H9 (cell line): ENCODE results near the gene NKAIN1. TPM values are rescaled to one million over a fixed set of nuclear protein-coding genes. Genes with fewer than 3 reads are reported as not detected.

Experiments used
- DNase-seq: peaks from one replicate; pipeline ENCODE4 v3.0.0-alpha.2; 2017
- H2AFZ ChIP-seq: one replicate; pipeline ENCODE4 v1.6.1; 2013; ENCODE audit warnings: mild to moderate bottlenecking, low read length, control low read depth, moderate library complexity
- H2AK5ac ChIP-seq: 2 replicates; pipeline ENCODE4 v1.6.1; 2013; ENCODE audit warnings: low read length, control low read depth, mixed read lengths; ENCODE audit not compliant: insufficient read length
- H2BK120ac ChIP-seq: one replicate; pipeline ENCODE4 v1.6.1; 2013; ENCODE audit warnings: low read depth, mild to moderate bottlenecking, low read length, control low read depth, inconsistent platforms; ENCODE audit not compliant: poor library complexity, severe bottlenecking
- H2BK12ac ChIP-seq: 2 replicates; pipeline ENCODE4 v1.6.1; 2013; ENCODE audit warnings: low read length, control low read depth, mixed read lengths, low read depth; ENCODE audit not compliant: insufficient read length
- H2BK15ac ChIP-seq: 2 replicates; pipeline ENCODE4 v1.6.1; 2013; ENCODE audit warnings: low read depth, low read length, control low read depth
- H2BK20ac ChIP-seq: one replicate; pipeline ENCODE4 v1.6.1; 2013; ENCODE audit warnings: low read depth, mild to moderate bottlenecking, low read length, control low read depth, inconsistent platforms; ENCODE audit not compliant: poor library complexity, severe bottlenecking
- H2BK5ac ChIP-seq: 2 replicates; pipeline ENCODE4 v1.6.1; 2013; ENCODE audit warnings: low read length, control low read depth, mixed read lengths; ENCODE audit not compliant: insufficient read length
- H3K14ac ChIP-seq: 2 replicates; pipeline ENCODE4 v1.6.1; 2013; ENCODE audit warnings: low read length, control low read depth; ENCODE audit not compliant: insufficient read depth
- H3K18ac ChIP-seq: 2 replicates; pipeline ENCODE4 v1.6.1; 2013; ENCODE audit warnings: low read depth, mild to moderate bottlenecking, mixed read lengths, low read length, control low read depth; ENCODE audit not compliant: insufficient read length
- H3K23ac ChIP-seq: 2 replicates; pipeline ENCODE4 v1.6.1; 2013; ENCODE audit warnings: low read length, control low read depth, mixed read lengths, low read depth; ENCODE audit not compliant: insufficient read length
- H3K23me2 ChIP-seq: 2 replicates; pipeline ENCODE4 v1.6.1; 2013; ENCODE audit warnings: low read depth, mild to moderate bottlenecking, mixed read lengths, low read length, control low read depth; ENCODE audit not compliant: insufficient read length, poor library complexity, severe bottlenecking
- H3K27ac ChIP-seq: 2 replicates; pipeline ENCODE4 v1.5.1; 2013; ENCODE audit warnings: low read length, control low read depth, mixed read lengths, low read depth; ENCODE audit not compliant: insufficient read length
- H3K27me3 ChIP-seq: 2 replicates; pipeline ENCODE4 v1.6.1; 2013; ENCODE audit warnings: low read length, control low read depth, inconsistent platforms; ENCODE audit not compliant: insufficient read depth
- H3K4ac ChIP-seq: 2 replicates; pipeline ENCODE4 v1.6.1; 2013; ENCODE audit warnings: low read depth, mild to moderate bottlenecking, control low read depth, inconsistent platforms, low read length, moderate library complexity
- H3K4me1 ChIP-seq: 2 replicates; pipeline ENCODE4 v1.6.1; 2013; ENCODE audit warnings: low read length, control low read depth, inconsistent platforms; ENCODE audit not compliant: insufficient read depth
- H3K4me2 ChIP-seq: 2 replicates; pipeline ENCODE4 v1.6.1; 2013; ENCODE audit warnings: low read length, control low read depth, mixed read lengths; ENCODE audit not compliant: insufficient read length, insufficient read depth
- H3K56ac ChIP-seq: 2 replicates; pipeline ENCODE4 v1.6.1; 2013; ENCODE audit warnings: low read depth, mild to moderate bottlenecking, mixed read lengths, low read length, control low read depth; ENCODE audit not compliant: insufficient read length
- H3K79me1 ChIP-seq: 2 replicates; pipeline ENCODE4 v1.6.1; 2013; ENCODE audit warnings: low read depth, mild to moderate bottlenecking, moderate library complexity, low read length, control low read depth, inconsistent platforms; ENCODE audit not compliant: insufficient read depth, poor library complexity, severe bottlenecking
- H3K79me2 ChIP-seq: 2 replicates; pipeline ENCODE4 v1.6.1; 2013; ENCODE audit warnings: low read length, control low read depth, inconsistent platforms; ENCODE audit not compliant: insufficient read depth
- H3K9ac ChIP-seq: 2 replicates; pipeline ENCODE4 v1.6.1; 2013; ENCODE audit warnings: low read length, control low read depth, mixed read lengths; ENCODE audit not compliant: insufficient read length; ENCODE audit errors: extremely low read depth
- H3K9me3 ChIP-seq: one replicate; pipeline ENCODE4 v1.6.1; 2013; ENCODE audit warnings: low read depth, low read length, inconsistent platforms; ENCODE audit not compliant: control insufficient read depth
- H3T11ph ChIP-seq: one replicate; pipeline ENCODE4 v1.6.1; 2013; ENCODE audit warnings: mild to moderate bottlenecking, low read length, control low read depth, inconsistent platforms
- H4K20me1 ChIP-seq: one replicate; pipeline ENCODE4 v1.6.1; 2013; ENCODE audit not compliant: control insufficient read depth, insufficient read length, insufficient read depth
- H4K5ac ChIP-seq: 2 replicates; pipeline ENCODE4 v1.6.1; 2013; ENCODE audit warnings: low read depth, mild to moderate bottlenecking, mixed read lengths, low read length, control low read depth; ENCODE audit not compliant: insufficient read length
- H4K8ac ChIP-seq: replicated peaks from 2 replicates; pipeline ENCODE4 v1.6.1; 2013; ENCODE audit warnings: low read length, control low read depth, mixed read lengths, low read depth; ENCODE audit not compliant: insufficient read length
- H4K91ac ChIP-seq: 2 replicates; pipeline ENCODE4 v1.6.1; 2013; ENCODE audit warnings: low read depth, mild to moderate bottlenecking, moderate library complexity, mixed read lengths, low read length, control low read depth; ENCODE audit not compliant: insufficient read length
- H3K27ac Mint-ChIP-seq, 3 experiments: 2 replicates in 2 of 3; 3 replicates in 1 of 3; pipeline ENCODE4 v1.8.0; 2020 to 2021; ENCODE audit warnings: mixed read lengths in 3 of 3, mild to moderate bottlenecking in 1 of 3, moderate library complexity in 1 of 3
- H3K27me3 Mint-ChIP-seq: 2 replicates; pipeline ENCODE4 v1.8.0; 2021; ENCODE audit warnings: low read depth, mild to moderate bottlenecking, moderate library complexity, mixed read lengths
- H3K36me3 Mint-ChIP-seq, 3 experiments: 2 replicates in 2 of 3; 3 replicates in 1 of 3; pipeline ENCODE4 v1.8.0; 2020 to 2021; ENCODE audit warnings: low read depth in 3 of 3, mixed read lengths in 3 of 3; ENCODE audit not compliant: insufficient read depth in 1 of 3
- H3K4me1 Mint-ChIP-seq, 2 experiments: 2 replicates each; pipeline ENCODE4 v1.8.0; 2020; ENCODE audit warnings: mixed read lengths in 2 of 2
- H3K4me3 Mint-ChIP-seq, 2 experiments: 2 replicates in 1 of 2; 3 replicates in 1 of 2; pipeline ENCODE4 v1.8.0; 2020 to 2021; ENCODE audit warnings: mild to moderate bottlenecking in 2 of 2, mixed read lengths in 2 of 2, moderate library complexity in 1 of 2
- H3K9me3 Mint-ChIP-seq, 2 experiments: 2 replicates in 1 of 2; 3 replicates in 1 of 2; pipeline ENCODE4 v1.8.0; 2020; ENCODE audit warnings: mild to moderate bottlenecking in 2 of 2, mixed read lengths in 2 of 2, moderate library complexity in 1 of 2
- CTCF ChIP-seq: fragments of 200-600 bp; sonication (generic); conservative IDR thresholded peaks from 3 replicates; pipeline ENCODE4 v1.8.0; 2021; ENCODE audit warnings: antibody characterized with exemption, mild to moderate bottlenecking
- WGBS: extraction: QIAGEN DNeasy Blood & Tissue Kit; methylation state at CpG from one replicate; pipeline ENCODE4 v1.1.7; 2013; ENCODE audit warnings: missing lambda C conversion rate, low lambda C conversion rate, mixed read lengths; ENCODE audit not compliant: insufficient read length; ENCODE audit errors: extremely low coverage; 5-methylcytosine and 5-hydroxymethylcytosine counted together
- total RNA-seq: library from RNA; stranded (reverse); gene quantifications from 2 replicates; pipeline ENCODE4 v1.2.1, GENCODE V29; 2021

NKAIN1 gene
- total RNA-seq, 1 experiment from 2014 or later: 25.6 TPM

GRCh38 chr1:31266547-31266946, 26.9 kb upstream of the NKAIN1 start:
- no peaks in the 10 kb centered on the region for H3K79me2 ChIP-seq
- H3T11ph ChIP-seq: no peak overlapping the region
- H3K9ac ChIP-seq: no peak overlapping the region
- H2AK5ac ChIP-seq: no peak overlapping the region
- peak overlapping the region in 1 of 3 experiments; percentile 32; a peak in 1 of 7 replicates for H3K27ac Mint-ChIP-seq
- no peak overlapping the region for H3K4me3 Mint-ChIP-seq
- no peak overlapping the region for H2BK5ac ChIP-seq
- no peak overlapping the region for H3K18ac ChIP-seq
- H3K79me1 ChIP-seq: no peaks in the 10 kb centered on the region
- no peak overlapping the region for H3K4ac ChIP-seq
- no peaks in the 10 kb centered on the region for H3K9me3 Mint-ChIP-seq
- no peaks in the 10 kb centered on the region for H3K27me3 Mint-ChIP-seq
- no peak overlapping the region for H4K5ac ChIP-seq
- H3K23ac ChIP-seq: no peak overlapping the region
- no peak for TF ChIP-seq CTCF
- H3K4me2 ChIP-seq: no peak overlapping the region
- H2AFZ ChIP-seq: no peak overlapping the region
- no peaks in the 10 kb centered on the region for H3K9me3 ChIP-seq
- H3K56ac ChIP-seq: no peak overlapping the region
- no peaks in the 10 kb centered on the region for H4K20me1 ChIP-seq
- no peaks in the 10 kb centered on the region for H3K4me1 Mint-ChIP-seq
- H4K8ac ChIP-seq: no peak overlapping the region
- DNase-seq: no peak
- no peak overlapping the region for H3K27ac ChIP-seq
- H2BK15ac ChIP-seq: no peak overlapping the region
- no peaks in the 10 kb centered on the region for H3K4me1 ChIP-seq
- H4K91ac ChIP-seq: no peak overlapping the region
- no peak overlapping the region for H2BK120ac ChIP-seq
- peaks cover 42 to 93% (median 78%) of the 10 kb centered on the region in 3 experiments; a peak in 6 of 7 replicates for H3K36me3 Mint-ChIP-seq
- no peak overlapping the region for H2BK12ac ChIP-seq
- H3K14ac ChIP-seq: no peak overlapping the region
- no peak overlapping the region for H2BK20ac ChIP-seq
- H3K27me3 ChIP-seq: no peaks in the 10 kb centered on the region
- WGBS: no CpG with 5 or more reads among the region's 2 CpGs
- no peaks in the 10 kb centered on the region for H3K23me2 ChIP-seq
